ENCODE data around the gene MED12L. TPM values are rescaled to one million over a fixed set of nuclear protein-coding genes. Genes with fewer than 3 reads are reported as not detected.

MED12L gene
- total RNA-seq, 1 experiment from 2014 or later, result 14.9 TPM

GRCh38 chr3:151402349-151402748 is 316.9 kb downstream of the MED12L start:
- Histone ChIP-seq H2BK15ac (ENCODE audit: low read depth, low read length) (no peak overlapping the region), H3K79me2 (ENCODE audit: insufficient read depth, low read length) (no peaks in the 10 kb centered on the region), H3T11ph (ENCODE audit: low read length) (no peak overlapping the region), H4K20me1 (ENCODE audit: control insufficient read depth, insufficient read depth, insufficient read length) (no peaks in the 10 kb centered on the region), H3K56ac (ENCODE audit: insufficient read length, low read depth, low read length) (no peak overlapping the region), H3K18ac (ENCODE audit: insufficient read length, low read depth, low read length) (no peak overlapping the region), H3K23me2 (ENCODE audit: insufficient read length, low read depth, low read length, poor library complexity, severe bottlenecking) (no peaks in the 10 kb centered on the region), H4K5ac (ENCODE audit: insufficient read length, low read depth, low read length) (no peak overlapping the region), H4K91ac (ENCODE audit: insufficient read length, low read depth, low read length) (no peak overlapping the region), H3K79me1 (ENCODE audit: insufficient read depth, low read depth, low read length, poor library complexity, severe bottlenecking) (no peaks in the 10 kb centered on the region), H3K4ac (ENCODE audit: low read depth, low read length) (no peak overlapping the region), H2BK20ac (ENCODE audit: low read depth, low read length, poor library complexity, severe bottlenecking) (no peak overlapping the region), H2AK5ac (ENCODE audit: insufficient read length, low read length) (no peak overlapping the region), H2BK5ac (ENCODE audit: insufficient read length, low read length) (no peak overlapping the region), H3K9me3 (ENCODE audit: control insufficient read depth, low read depth, low read length) (no peaks in the 10 kb centered on the region), H3K23ac (ENCODE audit: insufficient read length, low read depth, low read length) (no peak overlapping the region), H3K4me2 (ENCODE audit: insufficient read depth, insufficient read length, low read length) (no peak overlapping the region), H3K27ac (ENCODE audit: insufficient read length, low read depth, low read length) (no peak overlapping the region), H3K9ac (ENCODE audit: extremely low read depth, insufficient read length, low read length) (no peak overlapping the region), H3K14ac (ENCODE audit: insufficient read depth, low read length) (no peak overlapping the region), H4K8ac (replicated peaks; ENCODE audit: insufficient read length, low read depth, low read length) (no peak overlapping the region), H2AFZ (ENCODE audit: low read length) (no peak overlapping the region), H3K27me3 (ENCODE audit: insufficient read depth, low read length) (no peaks in the 10 kb centered on the region), H2BK12ac (ENCODE audit: insufficient read length, low read depth, low read length) (no peak overlapping the region), H2BK120ac (ENCODE audit: low read depth, low read length, poor library complexity, severe bottlenecking) (no peak overlapping the region), H3K4me1 (ENCODE audit: insufficient read depth, low read length) (no peaks in the 10 kb centered on the region)
- TF ChIP-seq CTCF (conservative IDR thresholded peaks at IDR 0.05), result no peak
- Mint-ChIP-seq H3K27me3 (ENCODE audit: low read depth) (no peaks in the 10 kb centered on the region), H3K4me1 (peaks cover 11 to 16% of the 10 kb centered on the region in 2 experiments), H3K4me3 (no peak overlapping the region), H3K27ac (no peak overlapping the region), H3K36me3 (ENCODE audit: insufficient read depth in 1 of 3, low read depth in 3 of 3) (peaks cover 0 to 3% (median 3%) of the 10 kb centered on the region in 3 experiments; a peak in 1 of 7 replicates), H3K9me3 (no peaks in the 10 kb centered on the region)
- WGBS (ENCODE audit: extremely low coverage, insufficient read length, low lambda C conversion rate), result no CpG with 5 or more reads among the region's 3 CpGs
- DNase-seq, result no peak

Data from H9 (cell line).